ENCODE results near the gene APOL6.

APOL6 gene

GRCh38 chr22:35608088-35608487 lies 40.2 kb upstream of the APOL6 start:
- peaks cover 3% of the 10 kb centered on the region; the same call in 1 of the 2 replicates for H3K4me1 ChIP-seq (ENCODE audit: control insufficient read depth, insufficient read depth, low read length)
- no peak overlapping the region for H3K27ac ChIP-seq (ENCODE audit: low read depth, low read length)
- H3K9me3 ChIP-seq (ENCODE audit: control insufficient read depth, insufficient read depth, low read depth, low read length): no peaks in the 10 kb centered on the region
- no peak overlapping the region for H3K9ac ChIP-seq (ENCODE audit: low read length)
- H3K4me3 ChIP-seq (ENCODE audit: low read depth, low read length): no peak overlapping the region
- no peaks in the 10 kb centered on the region for H3K27me3 ChIP-seq (ENCODE audit: control insufficient read depth, insufficient read depth, low read length)
- H3K36me3 ChIP-seq (ENCODE audit: control insufficient read depth, insufficient read depth, low read length): no peaks in the 10 kb centered on the region

- H3K4me3 ChIP-seq (ENCODE audit: low read depth, low read length): no peak overlapping the region
- H3K9ac ChIP-seq (ENCODE audit: low read length): no peak overlapping the region
- H3K4me1 ChIP-seq (ENCODE audit: control insufficient read depth, insufficient read depth, low read length): peaks cover 3% of the 10 kb centered on the region; the same call in 1 of the 2 replicates
- no peaks in the 10 kb centered on the region for H3K9me3 ChIP-seq (ENCODE audit: control insufficient read depth, insufficient read depth, low read depth, low read length)
- no peaks in the 10 kb centered on the region for H3K36me3 ChIP-seq (ENCODE audit: control insufficient read depth, insufficient read depth, low read length)
- no peak overlapping the region for H3K27ac ChIP-seq (ENCODE audit: low read depth, low read length)
- no peaks in the 10 kb centered on the region for H3K27me3 ChIP-seq (ENCODE audit: control insufficient read depth, insufficient read depth, low read length)
These were observed 39.0 kb upstream of the APOL6 start for GRCh38 chr22:35609261-35609660.

GRCh38 chr22:35609761-35610160 lies 38.5 kb upstream of the APOL6 start:
- Histone ChIP-seq H3K4me1 (ENCODE audit: control insufficient read depth, insufficient read depth, low read length) (peaks cover 2% of the 10 kb centered on the region; the same call in 1 of the 2 replicates), H3K4me3 (ENCODE audit: low read depth, low read length) (no peak overlapping the region), H3K27ac (ENCODE audit: low read depth, low read length) (no peak overlapping the region)

GRCh38 chr22:35610741-35611140 lies 37.5 kb upstream of the APOL6 start:
- Histone ChIP-seq H3K9ac (ENCODE audit: low read length) (no peak overlapping the region), H3K36me3 (ENCODE audit: control insufficient read depth, insufficient read depth, low read length) (no peaks in the 10 kb centered on the region), H3K27ac (ENCODE audit: low read depth, low read length) (no peak overlapping the region), H3K4me3 (ENCODE audit: low read depth, low read length) (no peak overlapping the region), H3K9me3 (ENCODE audit: control insufficient read depth, insufficient read depth, low read depth, low read length) (no peaks in the 10 kb centered on the region), H3K27me3 (ENCODE audit: control insufficient read depth, insufficient read depth, low read length) (no peaks in the 10 kb centered on the region), H3K4me1 (ENCODE audit: control insufficient read depth, insufficient read depth, low read length) (no peaks in the 10 kb centered on the region)

More at GRCh38 chr22:35609761-35610160, 38.5 kb upstream of the APOL6 start:
- Histone ChIP-seq H3K36me3 (ENCODE audit: control insufficient read depth, insufficient read depth, low read length) (no peaks in the 10 kb centered on the region), H3K9me3 (ENCODE audit: control insufficient read depth, insufficient read depth, low read depth, low read length) (no peaks in the 10 kb centered on the region), H3K27me3 (ENCODE audit: control insufficient read depth, insufficient read depth, low read length) (no peaks in the 10 kb centered on the region), H3K9ac (ENCODE audit: low read length) (no peak overlapping the region)

GRCh38 chr22:35611200-35611890 lies 36.9 kb upstream of the APOL6 start:
- H3K9me3 ChIP-seq (ENCODE audit: control insufficient read depth, insufficient read depth, low read depth, low read length): no peaks in the 10 kb centered on the region
- no peak overlapping the region for H3K27ac ChIP-seq (ENCODE audit: low read depth, low read length)
- H3K27me3 ChIP-seq (ENCODE audit: control insufficient read depth, insufficient read depth, low read length): no peaks in the 10 kb centered on the region
- no peak overlapping the region for H3K9ac ChIP-seq (ENCODE audit: low read length)
- H3K36me3 ChIP-seq (ENCODE audit: control insufficient read depth, insufficient read depth, low read length): no peaks in the 10 kb centered on the region
- no peak overlapping the region for H3K4me3 ChIP-seq (ENCODE audit: low read depth, low read length)
- H3K4me1 ChIP-seq (ENCODE audit: control insufficient read depth, insufficient read depth, low read length): no peaks in the 10 kb centered on the region

GRCh38 chr22:35611891-35612576 lies 36.2 kb upstream of the APOL6 start:
- Histone ChIP-seq H3K4me3 (ENCODE audit: low read depth, low read length) (no peak overlapping the region), H3K27me3 (ENCODE audit: control insufficient read depth, insufficient read depth, low read length) (no peaks in the 10 kb centered on the region; the same call in 1 of the 2 replicates), H3K9ac (ENCODE audit: low read length) (no peak overlapping the region), H3K27ac (ENCODE audit: low read depth, low read length) (no peak overlapping the region), H3K4me1 (ENCODE audit: control insufficient read depth, insufficient read depth, low read length) (no peaks in the 10 kb centered on the region), H3K36me3 (ENCODE audit: control insufficient read depth, insufficient read depth, low read length) (no peaks in the 10 kb centered on the region), H3K9me3 (ENCODE audit: control insufficient read depth, insufficient read depth, low read depth, low read length) (no peaks in the 10 kb centered on the region)

- H3K9me3 ChIP-seq (ENCODE audit: control insufficient read depth, insufficient read depth, low read depth, low read length): no peaks in the 10 kb centered on the region
- H3K9ac ChIP-seq (ENCODE audit: low read length): no peak overlapping the region
- H3K4me1 ChIP-seq (ENCODE audit: control insufficient read depth, insufficient read depth, low read length): no peaks in the 10 kb centered on the region
- H3K4me3 ChIP-seq (ENCODE audit: low read depth, low read length): no peak overlapping the region
- no peak overlapping the region for H3K27ac ChIP-seq (ENCODE audit: low read depth, low read length)
- no peaks in the 10 kb centered on the region for H3K36me3 ChIP-seq (ENCODE audit: control insufficient read depth, insufficient read depth, low read length)
- no peaks in the 10 kb centered on the region; the same call in 1 of the 2 replicates for H3K27me3 ChIP-seq (ENCODE audit: control insufficient read depth, insufficient read depth, low read length)
These were observed 35.3 kb upstream of the APOL6 start for GRCh38 chr22:35612903-35613302.

GRCh38 chr22:35614404-35614803 lies 33.8 kb upstream of the APOL6 start:
- no peaks in the 10 kb centered on the region for H3K9me3 ChIP-seq (ENCODE audit: control insufficient read depth, insufficient read depth, low read depth, low read length)
- H3K9ac ChIP-seq (ENCODE audit: low read length): no peak overlapping the region
- H3K36me3 ChIP-seq (ENCODE audit: control insufficient read depth, insufficient read depth, low read length): no peaks in the 10 kb centered on the region
- H3K27me3 ChIP-seq (ENCODE audit: control insufficient read depth, insufficient read depth, low read length): no peaks in the 10 kb centered on the region; the same call in 1 of the 2 replicates
- no peaks in the 10 kb centered on the region for H3K4me1 ChIP-seq (ENCODE audit: control insufficient read depth, insufficient read depth, low read length)
- no peak overlapping the region for H3K4me3 ChIP-seq (ENCODE audit: low read depth, low read length)
- H3K27ac ChIP-seq (ENCODE audit: low read depth, low read length): no peak overlapping the region

- no peaks in the 10 kb centered on the region; the same call in 1 of the 2 replicates for H3K27me3 ChIP-seq (ENCODE audit: control insufficient read depth, insufficient read depth, low read length)
- H3K36me3 ChIP-seq (ENCODE audit: control insufficient read depth, insufficient read depth, low read length): no peaks in the 10 kb centered on the region
- no peak overlapping the region for H3K27ac ChIP-seq (ENCODE audit: low read depth, low read length)
- no peak overlapping the region for H3K4me3 ChIP-seq (ENCODE audit: low read depth, low read length)
- H3K4me1 ChIP-seq (ENCODE audit: control insufficient read depth, insufficient read depth, low read length): no peaks in the 10 kb centered on the region
- H3K9me3 ChIP-seq (ENCODE audit: control insufficient read depth, insufficient read depth, low read depth, low read length): no peaks in the 10 kb centered on the region
- no peak overlapping the region for H3K9ac ChIP-seq (ENCODE audit: low read length)
These were observed 33.1 kb upstream of the APOL6 start for GRCh38 chr22:35615156-35615555.

GRCh38 chr22:35616043-35616442 lies 32.2 kb upstream of the APOL6 start:
- H3K36me3 ChIP-seq (ENCODE audit: control insufficient read depth, insufficient read depth, low read length): no peaks in the 10 kb centered on the region
- no peaks in the 10 kb centered on the region for H3K9me3 ChIP-seq (ENCODE audit: control insufficient read depth, insufficient read depth, low read depth, low read length)
- H3K9ac ChIP-seq (ENCODE audit: low read length): no peak overlapping the region
- no peaks in the 10 kb centered on the region; the same call in 1 of the 2 replicates for H3K27me3 ChIP-seq (ENCODE audit: control insufficient read depth, insufficient read depth, low read length)
- no peak overlapping the region for H3K4me3 ChIP-seq (ENCODE audit: low read depth, low read length)
- no peaks in the 10 kb centered on the region; the same call in 1 of the 2 replicates for H3K4me1 ChIP-seq (ENCODE audit: control insufficient read depth, insufficient read depth, low read length)
- H3K27ac ChIP-seq (ENCODE audit: low read depth, low read length): no peak overlapping the region

- H3K9me3 ChIP-seq (ENCODE audit: control insufficient read depth, insufficient read depth, low read depth, low read length): no peaks in the 10 kb centered on the region
- H3K4me1 ChIP-seq (ENCODE audit: control insufficient read depth, insufficient read depth, low read length): peaks cover 5% of the 10 kb centered on the region; the same call in 1 of the 2 replicates
- no peak within 1 kb of the TSS for H3K27ac ChIP-seq (ENCODE audit: low read depth, low read length)
- H3K9ac ChIP-seq (ENCODE audit: low read length): no peak within 1 kb of the TSS
- no peaks in the 10 kb centered on the region for H3K36me3 ChIP-seq (ENCODE audit: control insufficient read depth, insufficient read depth, low read length)
- H3K4me3 ChIP-seq (ENCODE audit: low read depth, low read length): no peak within 1 kb of the TSS
- no peaks in the 10 kb centered on the region; the same call in 1 of the 2 replicates for H3K27me3 ChIP-seq (ENCODE audit: control insufficient read depth, insufficient read depth, low read length)
These were observed 31.0 kb upstream of the APOL6 start, which contains the start of gene MB for GRCh38 chr22:35617137-35617755. MB (minus strand) TSS chr22:35617329; CDS start chr22:35617257, 72 bp downstream.
